Erythroblast (primary cell): ENCODE results near the gene MIA3.

Source experiments
- GATA1 ChIP-seq: IDR thresholded peaks from 2 replicates; pipeline ENCODE4 v1.6.1; 2011; ENCODE audit warnings: low read depth, mild to moderate bottlenecking, control low read depth, low read length, moderate library complexity
- POLR2A ChIP-seq: IDR thresholded peaks from 2 replicates; pipeline ENCODE4 v1.6.1; 2011; ENCODE audit warnings: mild to moderate bottlenecking, low read length

DNA sequence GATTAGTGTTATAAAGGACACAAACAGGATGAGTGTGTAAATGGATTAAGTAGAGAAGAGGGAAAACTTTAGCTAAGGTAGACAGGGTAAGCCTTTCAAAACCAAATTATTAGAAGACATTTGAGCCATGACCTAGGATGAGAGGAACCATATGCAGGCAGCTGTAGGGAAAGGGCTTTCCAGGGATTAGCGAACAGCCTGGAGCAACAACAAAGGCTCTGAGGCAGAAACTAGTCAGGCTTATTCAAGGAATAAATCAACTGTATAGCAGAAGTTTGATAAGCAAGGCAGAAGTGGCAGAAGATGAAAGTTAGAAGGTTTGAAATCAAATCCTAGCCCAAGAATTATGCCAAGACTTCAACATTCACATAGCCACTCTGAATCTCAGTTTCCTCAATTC, 73.1 kb downstream of the MIA3 start:
- TF ChIP-seq POLR2A (no peak), GATA1 (no peak)
